H1 (cell line): ENCODE results near the gene C11orf58. TPM values are rescaled to one million over a fixed set of nuclear protein-coding genes. Genes with fewer than 3 reads are reported as not detected.

Experiments used
- RAD21 ChIP-seq, 2 experiments: IDR thresholded peaks in 1 of 2; conservative IDR thresholded peaks in 1 of 2; 2 replicates each; pipeline ENCODE4 v1.6.1; 2011; ENCODE audit warnings: low read depth in 2 of 2, low read length in 2 of 2, improper control_type of control experiment in 1 of 2, inconsistent platforms in 1 of 2, mild to moderate bottlenecking in 1 of 2, moderate library complexity in 1 of 2
- polyA plus RNA-seq, 7 experiments: library from polyadenylated mRNA; depleted of rRNA in 3 of 7; stranded (reverse) in 5 of 7; unstranded in 2 of 7; fragments of >200 nt in 5 of 7; fragments of 200-250 nt in 2 of 7; gene quantifications; 1 replicate in 5 of 7; 2 replicates in 1 of 7; 4 replicates in 1 of 7; pipeline versions ENCODE4 v1.2.1 to v1.2.3, GENCODE V29; 2011 to 2013; ENCODE audit warnings: missing spikeins in 2 of 7, mixed read lengths in 2 of 7
- total RNA-seq: library from RNA; stranded (reverse); fragmentation: NEBNext Ultra II Directional; extraction: Animal tissue kit (Norgen Biotek cat#: 25700); gene quantifications from 2 replicates; pipeline ENCODE4 v1.2.1, GENCODE V29; 2021
- TF ChIP-seq, protein P1 (sequence below): IDR thresholded peaks from 2 replicates; pipeline ENCODE4 v1.6.1; 2012; ENCODE audit warnings: low read length, inconsistent platforms

The C11orf58 gene
- total and polyA plus RNA-seq, 2 of the 8 experiments (the other 6 are each of a cell fraction or from before 2014, with no cell fraction given): 70.7 to 181 TPM

DNA sequence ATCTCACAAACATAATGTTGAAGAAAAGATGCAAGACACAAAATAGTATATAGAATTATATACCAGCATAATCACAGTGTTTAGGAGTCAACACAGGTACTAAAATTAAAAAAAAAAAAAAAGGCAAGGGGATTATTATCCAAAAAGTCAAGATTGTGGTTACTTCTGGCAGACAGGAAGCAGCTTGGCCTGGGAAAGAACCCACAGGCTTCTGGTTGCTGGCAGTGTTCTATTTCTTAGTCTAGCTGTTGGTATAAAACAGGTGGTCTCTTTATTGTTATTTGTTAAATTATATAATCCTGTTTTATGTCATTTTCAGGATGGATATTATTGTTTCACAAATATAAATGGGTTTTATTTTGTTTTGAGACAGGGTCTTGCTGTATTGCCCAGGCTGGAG lies 54.0 kb downstream of the C11orf58 start (continued):
- TF ChIP-seq, protein P1, sequence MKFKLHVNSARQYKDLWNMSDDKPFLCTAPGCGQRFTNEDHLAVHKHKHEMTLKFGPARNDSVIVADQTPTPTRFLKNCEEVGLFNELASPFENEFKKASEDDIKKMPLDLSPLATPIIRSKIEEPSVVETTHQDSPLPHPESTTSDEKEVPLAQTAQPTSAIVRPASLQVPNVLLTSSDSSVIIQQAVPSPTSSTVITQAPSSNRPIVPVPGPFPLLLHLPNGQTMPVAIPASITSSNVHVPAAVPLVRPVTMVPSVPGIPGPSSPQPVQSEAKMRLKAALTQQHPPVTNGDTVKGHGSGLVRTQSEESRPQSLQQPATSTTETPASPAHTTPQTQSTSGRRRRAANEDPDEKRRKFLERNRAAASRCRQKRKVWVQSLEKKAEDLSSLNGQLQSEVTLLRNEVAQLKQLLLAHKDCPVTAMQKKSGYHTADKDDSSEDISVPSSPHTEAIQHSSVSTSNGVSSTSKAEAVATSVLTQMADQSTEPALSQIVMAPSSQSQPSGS: no peak
- no peak for TF ChIP-seq RAD21 (IDR thresholded peaks at IDR 0.05 in 1 of 2, conservative IDR thresholded peaks at IDR 0.05 in 1 of 2; ENCODE audit: low read depth in 2 of 2, low read length in 2 of 2)
